Testis (tissue), 3 donors: ENCODE measurements around the gene ZNF749. TPM values are rescaled to one million over a fixed set of nuclear protein-coding genes. Genes with fewer than 3 reads are reported as not detected.

ENCODE experiments used
- DNase-seq: peaks from one replicate; pipeline ENCODE4 v3.0.0-alpha.2; 2019
- H3K27ac ChIP-seq, 2 donors: fragments of 200-600 bp; sonication (generic); one replicate each; pipeline ENCODE4 v1.5.1; 2019
- H3K27me3 ChIP-seq: fragments of 200-600 bp; sonication (generic); one replicate; pipeline ENCODE4 v1.5.1; 2019
- H3K36me3 ChIP-seq: fragments of 200-600 bp; sonication (generic); one replicate; pipeline ENCODE4 v1.5.1; 2017; ENCODE audit warnings: low read depth; ENCODE audit errors: missing control alignments
- H3K4me1 ChIP-seq: fragments of 200-600 bp; sonication (generic); one replicate; pipeline ENCODE4 v1.5.1; 2019
- H3K4me3 ChIP-seq, 2 donors: fragments of 200-600 bp; sonication (generic); one replicate each; pipeline ENCODE4 v1.5.1; 2017 to 2019
- H3K9me3 ChIP-seq: fragments of 200-600 bp; sonication (generic); one replicate; pipeline ENCODE4 v1.5.1; 2017
- POLR2A ChIP-seq: fragments of 450-650 bp; IDR thresholded peaks from one replicate; pipeline ENCODE4 v1.6.1; 2017; ENCODE audit warnings: antibody characterized with exemption, mild to moderate bottlenecking, moderate library complexity
- WGBS, 2 donors: methylation state at CpG; one replicate each; pipeline ENCODE4 v1.1.5; 2018; 5-methylcytosine and 5-hydroxymethylcytosine counted together
- intact Hi-C: fragments of 100-400 bp; cut with DNase I; formaldehyde crosslinking; loops from one replicate; pipeline ENCODE4 v1.15.1; 2023; ENCODE audit warnings: low total_unique reads
- polyA plus RNA-seq: library from polyadenylated mRNA; stranded (reverse); fragments of 350-450 nt; fragmentation: Illumina TruSeq; extraction: RNeasy Lipid Tissue Mini Kit (QIAGEN cat#74804); gene quantifications from one replicate; pipeline ENCODE4 v1.2.3, GENCODE V29; 2014; ENCODE audit warnings: low read depth, low replicate concordance; ENCODE audit not compliant: insufficient read depth
- total RNA-seq, 2 donors: library from RNA; depleted of rRNA; stranded (reverse); fragments of >200 nt; gene quantifications; one replicate each; pipeline ENCODE4 v1.2.3, GENCODE V29; 2016
- TF ChIP-seq, protein P1 (sequence below), 3 experiments: fragments of 450-650 bp in 2 of 3; fragments of 200-600 bp in 1 of 3; sonication (generic) in 1 of 3; IDR thresholded peaks; one replicate each; pipeline ENCODE4 v1.5.1; 2016 to 2019; ENCODE audit warnings: antibody characterized with exemption in 3 of 3, mild to moderate bottlenecking in 2 of 3, moderate library complexity in 1 of 3

Gene ZNF749
- total and polyA plus RNA-seq, 3 donors from 2014 or later: 7.9 to 14.1 (median 11.2) TPM

DNA sequence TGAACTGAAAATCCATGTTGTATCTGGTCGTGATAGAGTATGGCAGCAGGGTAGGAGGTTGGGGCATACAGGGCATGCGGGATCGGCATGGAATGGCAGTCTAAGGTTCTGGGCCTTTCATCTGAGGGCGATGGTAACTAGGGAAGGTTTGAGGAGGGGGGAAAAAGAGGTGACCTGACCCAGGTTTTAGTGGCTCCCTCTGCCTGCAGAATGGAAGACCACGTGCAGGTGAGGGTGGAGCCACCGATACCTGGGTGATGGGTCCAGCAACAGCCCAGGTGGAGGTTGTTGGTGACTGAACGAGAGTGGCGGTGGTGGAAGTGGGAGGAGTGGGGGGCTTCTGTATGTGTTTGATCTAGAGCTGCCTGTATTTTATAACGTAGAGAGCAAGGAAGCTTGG, 3.8 kb downstream of the ZNF749 start:
- no peaks in the 10 kb centered on the region for H3K4me1 ChIP-seq
- H3K27me3 ChIP-seq: no peaks in the 10 kb centered on the region
- intact Hi-C loops: no loop called here
- H3K27ac ChIP-seq: no peak overlapping the region
- no peak for DNase-seq
- H3K36me3 ChIP-seq: no peaks in the 10 kb centered on the region
- WGBS, 2 donors: 83 to 89% methylated on average over 9 of the region's 9 CpGs
- H3K4me3 ChIP-seq: no peak overlapping the region
- TF ChIP-seq, protein P1, sequence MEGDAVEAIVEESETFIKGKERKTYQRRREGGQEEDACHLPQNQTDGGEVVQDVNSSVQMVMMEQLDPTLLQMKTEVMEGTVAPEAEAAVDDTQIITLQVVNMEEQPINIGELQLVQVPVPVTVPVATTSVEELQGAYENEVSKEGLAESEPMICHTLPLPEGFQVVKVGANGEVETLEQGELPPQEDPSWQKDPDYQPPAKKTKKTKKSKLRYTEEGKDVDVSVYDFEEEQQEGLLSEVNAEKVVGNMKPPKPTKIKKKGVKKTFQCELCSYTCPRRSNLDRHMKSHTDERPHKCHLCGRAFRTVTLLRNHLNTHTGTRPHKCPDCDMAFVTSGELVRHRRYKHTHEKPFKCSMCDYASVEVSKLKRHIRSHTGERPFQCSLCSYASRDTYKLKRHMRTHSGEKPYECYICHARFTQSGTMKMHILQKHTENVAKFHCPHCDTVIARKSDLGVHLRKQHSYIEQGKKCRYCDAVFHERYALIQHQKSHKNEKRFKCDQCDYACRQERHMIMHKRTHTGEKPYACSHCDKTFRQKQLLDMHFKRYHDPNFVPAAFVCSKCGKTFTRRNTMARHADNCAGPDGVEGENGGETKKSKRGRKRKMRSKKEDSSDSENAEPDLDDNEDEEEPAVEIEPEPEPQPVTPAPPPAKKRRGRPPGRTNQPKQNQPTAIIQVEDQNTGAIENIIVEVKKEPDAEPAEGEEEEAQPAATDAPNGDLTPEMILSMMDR (IDR thresholded peaks at IDR 0.05): no peak
- no peak for TF ChIP-seq POLR2A
- no peaks in the 10 kb centered on the region for H3K9me3 ChIP-seq

DNA sequence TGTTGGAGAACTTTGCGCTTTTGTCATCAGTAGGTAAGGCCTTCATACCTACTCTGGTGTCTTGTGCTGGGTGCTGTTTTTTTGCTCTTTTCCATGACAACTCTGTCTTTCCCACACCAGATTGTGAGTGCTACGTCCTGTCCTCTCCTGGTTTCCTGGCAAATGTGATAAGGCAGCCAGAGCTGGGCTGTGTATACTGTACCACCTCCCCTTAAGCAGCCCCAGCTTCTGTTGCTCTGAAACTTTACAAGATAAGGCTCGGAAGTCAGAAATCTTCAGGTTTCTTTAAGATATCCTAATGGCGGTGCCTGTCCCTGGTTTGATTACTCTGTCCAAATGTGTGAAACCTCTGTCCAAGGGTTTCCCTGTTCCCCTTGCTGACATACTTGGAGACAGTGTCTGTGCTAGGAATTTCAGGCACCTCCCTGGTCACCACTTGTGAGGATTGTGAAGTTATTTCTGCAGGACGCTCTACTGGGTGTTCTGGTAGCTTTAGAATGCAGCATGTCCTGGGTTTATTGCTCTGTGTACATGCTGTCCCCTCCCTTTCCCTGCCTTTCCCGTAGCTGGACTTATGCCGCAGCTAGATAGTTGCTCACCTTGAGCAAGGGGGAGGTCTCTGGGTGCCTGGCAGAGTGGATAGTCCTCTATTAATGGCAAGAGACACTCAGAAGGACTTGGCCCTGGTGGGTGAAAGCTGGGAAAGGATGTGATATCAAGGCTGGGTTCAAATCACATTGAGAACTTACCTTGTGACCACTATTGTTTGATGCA, 7.0 kb downstream of the ZNF749 start:
- Histone ChIP-seq H3K27ac (no peak overlapping the region), H3K4me3 (no peak overlapping the region), H3K36me3 (no peaks in the 10 kb centered on the region), H3K27me3 (no peaks in the 10 kb centered on the region), H3K4me1 (no peaks in the 10 kb centered on the region), H3K9me3 (no peaks in the 10 kb centered on the region)
- DNase-seq: no peak
- 84 to 96% methylated on average over 5 to 7 of the region's 7 CpGs for WGBS, 2 donors
- intact Hi-C loops: no loop called here
- TF ChIP-seq, protein P1 (IDR thresholded peaks at IDR 0.05): no peak
- TF ChIP-seq POLR2A: no peak

DNA sequence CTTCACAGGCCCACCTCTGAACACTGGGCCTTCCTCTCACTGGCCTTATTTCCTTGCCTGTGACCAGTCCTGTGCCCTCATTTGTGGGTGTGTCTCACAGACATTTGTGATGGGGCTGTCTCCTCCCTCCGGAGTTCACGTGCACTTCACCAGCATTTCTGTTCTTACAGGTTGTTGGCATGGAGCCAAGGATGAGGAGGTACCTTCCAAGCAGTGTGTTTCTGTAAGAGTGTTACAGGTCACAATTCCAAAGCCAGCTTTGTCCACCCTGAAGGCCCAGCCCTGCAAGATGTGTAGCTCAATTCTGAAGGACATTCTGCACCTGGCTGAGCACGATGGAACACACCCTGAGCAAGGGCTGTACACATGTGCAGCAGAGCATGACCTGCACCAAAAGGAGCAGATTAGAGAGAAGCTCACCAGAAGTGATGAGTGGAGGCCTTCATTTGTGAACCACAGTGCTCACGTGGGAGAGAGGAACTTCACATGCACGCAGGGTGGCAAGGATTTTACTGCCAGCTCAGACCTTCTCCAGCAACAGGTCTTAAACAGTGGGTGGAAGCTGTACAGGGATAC, 8.1 kb downstream of the ZNF749 start:
- 69 to 78% methylated on average over 5 of the region's 5 CpGs for WGBS, 2 donors
- no peak for DNase-seq
- TF ChIP-seq, protein P1 (IDR thresholded peaks at IDR 0.05): no peak
- no peak for TF ChIP-seq POLR2A

DNA sequence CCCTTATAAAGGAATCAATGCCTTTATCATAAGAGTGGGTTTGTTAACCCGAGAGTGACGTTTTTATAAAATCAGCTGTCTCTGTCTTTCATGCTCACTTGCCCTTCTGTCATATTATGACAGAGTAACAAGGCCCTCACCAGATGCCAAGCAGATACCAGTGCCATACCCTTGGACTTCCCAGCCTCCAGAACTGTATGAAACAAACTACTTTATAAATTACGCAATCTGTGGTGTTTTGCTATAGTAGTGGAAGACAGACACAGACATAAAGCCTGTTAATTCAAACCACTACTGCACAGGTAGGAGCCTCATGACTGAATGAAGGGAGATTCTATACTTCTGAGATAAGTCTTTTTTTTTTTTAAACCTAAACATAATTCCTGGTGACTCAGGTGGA, 17.2 kb downstream of the ZNF749 start:
- TF ChIP-seq POLR2A: no peak
- TF ChIP-seq, protein P1 (IDR thresholded peaks at IDR 0.05): no peak

More for the DNA sequence above, 8.1 kb downstream of the ZNF749 start:
- no peaks in the 10 kb centered on the region for H3K4me1 ChIP-seq
- no peak overlapping the region for H3K4me3 ChIP-seq
- no peak overlapping the region for H3K27ac ChIP-seq
- H3K27me3 ChIP-seq: no peaks in the 10 kb centered on the region
- H3K36me3 ChIP-seq: no peaks in the 10 kb centered on the region
- no peaks in the 10 kb centered on the region for H3K9me3 ChIP-seq
- intact Hi-C loops: no loop called here

More for the DNA sequence above, 17.2 kb downstream of the ZNF749 start:
- intact Hi-C loops: no loop called here
- 92 to 96% methylated on average over 3 of the region's 3 CpGs for WGBS, 2 donors
- Histone ChIP-seq H3K4me3 (no peak overlapping the region), H3K27me3 (no peaks in the 10 kb centered on the region), H3K4me1 (no peaks in the 10 kb centered on the region), H3K36me3 (no peaks in the 10 kb centered on the region), H3K27ac (no peak overlapping the region), H3K9me3 (no peaks in the 10 kb centered on the region)
- DNase-seq: no peak
